B cell (primary cell): Measurements from ENCODE around the gene KRTAP10-3. TPM values are rescaled to one million over a fixed set of nuclear protein-coding genes. Genes with fewer than 3 reads are reported as not detected.

ENCODE experiments used
- ATAC-seq: fragments of 200-7000 bp; cut with Tn5 transposase; one replicate; pipeline ENCODE4 v1.10.0; 2021; ENCODE audit warnings: low read depth, mild to moderate bottlenecking, moderate number of reproducible peaks, moderate library complexity
- CTCF ChIA-PET: fragments of 350-600 bp; sonication (Branson Sonifier 250); formaldehyde crosslinking; loops from one replicate; lab custom pipeline; 2021; ENCODE audit warnings: antibody characterized with exemption, inconsistent platforms; lab: Charles Lee
- POLR2A ChIA-PET: fragments of 350-600 bp; sonication (Branson Sonifier 250); formaldehyde crosslinking; loops from one replicate; lab custom pipeline; 2021; ENCODE audit warnings: antibody characterized with exemption; lab: Charles Lee
- DNase-seq: peaks from one replicate; pipeline ENCODE4 v3.0.0; 2013
- H2AFZ ChIP-seq: 2 replicates; pipeline ENCODE4 v1.6.1; 2012; ENCODE audit warnings: mild to moderate bottlenecking, low read depth, low read length; ENCODE audit not compliant: insufficient read depth, poor library complexity, severe bottlenecking
- H3K27ac ChIP-seq, 2 donors: 1 replicate in 1 of 2; 2 replicates in 1 of 2; pipeline ENCODE4 v1.5.1; 2012 to 2013; ENCODE audit warnings: low read length in 2 of 2, mild to moderate bottlenecking in 2 of 2, moderate library complexity in 1 of 2
- H3K27me3 ChIP-seq, 4 experiments: fragments of 200-600 bp in 1 of 4; sonication (generic) in 1 of 4; replicated peaks in 1 of 4; 1 replicate in 2 of 4; 2 replicates in 2 of 4; pipeline versions ENCODE4 v1.6.1 to v1.7.0; 2013 to 2016; ENCODE audit warnings: low read length in 3 of 4, mild to moderate bottlenecking in 2 of 4, mixed read lengths in 1 of 4, moderate library complexity in 1 of 4; ENCODE audit not compliant: insufficient read depth in 4 of 4, control insufficient read depth in 3 of 4; ENCODE audit errors: control extremely low read depth in 1 of 4
- H3K36me3 ChIP-seq, 2 experiments: replicated peaks in 1 of 2; 1 replicate in 1 of 2; 2 replicates in 1 of 2; pipeline versions ENCODE4 v1.6.1 to v1.7.1; 2013; ENCODE audit warnings: low read length in 1 of 2; ENCODE audit not compliant: insufficient read depth in 2 of 2, control insufficient read depth in 1 of 2; ENCODE audit errors: control extremely low read depth in 1 of 2, extremely low read depth in 1 of 2
- H3K4me1 ChIP-seq, 2 donors: fragments of 200-600 bp in 1 of 2; sonication (generic) in 1 of 2; 1 replicate in 1 of 2; 2 replicates in 1 of 2; pipeline versions ENCODE4 v1.5.1 to v1.6.1; 2013 to 2017; ENCODE audit warnings: low read length in 2 of 2; ENCODE audit not compliant: control insufficient read depth in 2 of 2, insufficient read depth in 2 of 2
- H3K4me2 ChIP-seq: replicated peaks from 2 replicates; pipeline ENCODE3; 2012; ENCODE audit warnings: mild to moderate bottlenecking, low read depth, low read length; ENCODE audit not compliant: poor library complexity, severe bottlenecking
- H3K4me3 ChIP-seq, 5 experiments: fragments of 200-600 bp in 1 of 5; sonication (generic) in 1 of 5; 1 replicate in 3 of 5; 2 replicates in 2 of 5; pipeline versions ENCODE4 v1.5.1 to v1.7.0; 2011 to 2016; ENCODE audit warnings: low read length in 4 of 5, mild to moderate bottlenecking in 4 of 5, low read depth in 2 of 5, control low read depth in 1 of 5, moderate library complexity in 1 of 5; ENCODE audit not compliant: insufficient read depth in 1 of 5; ENCODE audit errors: control extremely low read depth in 1 of 5, extremely low read depth in 1 of 5
- H3K79me2 ChIP-seq: fragments of 200-600 bp; sonication (generic); one replicate; pipeline ENCODE4 v1.6.0; 2016; ENCODE audit warnings: low read length; ENCODE audit not compliant: control insufficient read depth, insufficient read depth
- H3K9ac ChIP-seq: fragments of 200-600 bp; sonication (generic); 2 replicates; pipeline ENCODE4 v1.6.1; 2017; ENCODE audit warnings: mild to moderate bottlenecking, low read length, moderate library complexity
- H3K9me3 ChIP-seq, 3 donors: one replicate each; pipeline versions ENCODE4 v1.6.1 to v1.7.1; 2013; ENCODE audit warnings: low read length in 2 of 3; ENCODE audit not compliant: control insufficient read depth in 2 of 3, insufficient read depth in 1 of 3; ENCODE audit errors: control extremely low read depth in 1 of 3
- H4K20me1 ChIP-seq: 2 replicates; pipeline ENCODE4 v1.6.0; 2012; ENCODE audit warnings: mild to moderate bottlenecking, low read length; ENCODE audit not compliant: insufficient read depth, control insufficient read depth, poor library complexity, severe bottlenecking
- H3K27ac Mint-ChIP-seq: one replicate; pipeline ENCODE4 v1.8.0; 2021; ENCODE audit warnings: mixed read lengths
- H3K27me3 Mint-ChIP-seq: one replicate; pipeline ENCODE4 v1.8.0; 2021; ENCODE audit warnings: mixed read lengths
- H3K4me1 Mint-ChIP-seq: one replicate; pipeline ENCODE4 v1.8.0; 2021; ENCODE audit warnings: mixed read lengths
- H3K4me3 Mint-ChIP-seq: one replicate; pipeline ENCODE4 v1.8.0; 2021; ENCODE audit warnings: mixed read lengths
- H3K9me3 Mint-ChIP-seq: one replicate; pipeline ENCODE4 v1.8.0; 2022; ENCODE audit warnings: mixed read lengths; ENCODE audit not compliant: insufficient read depth
- EZH2 ChIP-seq: IDR thresholded peaks from 2 replicates; pipeline ENCODE4 v1.6.1; 2012; ENCODE audit warnings: borderline replicate concordance, low read depth, mild to moderate bottlenecking, moderate library complexity, low read length; ENCODE audit not compliant: insufficient read depth, poor library complexity, severe bottlenecking
- WGBS: methylation state at CpG from one replicate; pipeline ENCODE4 v1.1.5; 2013; ENCODE audit warnings: missing lambda C conversion rate; ENCODE audit not compliant: insufficient coverage; 5-methylcytosine and 5-hydroxymethylcytosine counted together
- intact Hi-C: fragments of 100-400 bp; cut with micrococcal nuclease; formaldehyde crosslinking; loops from one replicate; pipeline ENCODE4 v1.10.0; 2022
- polyA plus RNA-seq: library from polyadenylated mRNA; depleted of rRNA; stranded (reverse); fragments of >200 nt; gene quantifications from 2 replicates; pipeline ENCODE4 v1.2.3, GENCODE V29; 2012
- total RNA-seq, 2 donors: library from RNA; stranded (reverse); fragments of 120-200 nt in 1 of 2; gene quantifications; 1 replicate in 1 of 2; 2 replicates in 1 of 2; pipeline versions ENCODE4 v1.2.3 to v1.2.4, GENCODE V29; 2013 to 2022
- TF ChIP-seq, protein P1 (sequence below): fragments of 200-600 bp; IDR thresholded peaks from one replicate; pipeline ENCODE4 v1.8.0; 2022; ENCODE audit warnings: antibody characterized with exemption, mild to moderate bottlenecking

KRTAP10-3 gene
- total and polyA plus RNA-seq, 2 donors (not counting 1 experiment from before 2014, with no cell fraction given) = 0.40 TPM; not detected in 1

DNA sequence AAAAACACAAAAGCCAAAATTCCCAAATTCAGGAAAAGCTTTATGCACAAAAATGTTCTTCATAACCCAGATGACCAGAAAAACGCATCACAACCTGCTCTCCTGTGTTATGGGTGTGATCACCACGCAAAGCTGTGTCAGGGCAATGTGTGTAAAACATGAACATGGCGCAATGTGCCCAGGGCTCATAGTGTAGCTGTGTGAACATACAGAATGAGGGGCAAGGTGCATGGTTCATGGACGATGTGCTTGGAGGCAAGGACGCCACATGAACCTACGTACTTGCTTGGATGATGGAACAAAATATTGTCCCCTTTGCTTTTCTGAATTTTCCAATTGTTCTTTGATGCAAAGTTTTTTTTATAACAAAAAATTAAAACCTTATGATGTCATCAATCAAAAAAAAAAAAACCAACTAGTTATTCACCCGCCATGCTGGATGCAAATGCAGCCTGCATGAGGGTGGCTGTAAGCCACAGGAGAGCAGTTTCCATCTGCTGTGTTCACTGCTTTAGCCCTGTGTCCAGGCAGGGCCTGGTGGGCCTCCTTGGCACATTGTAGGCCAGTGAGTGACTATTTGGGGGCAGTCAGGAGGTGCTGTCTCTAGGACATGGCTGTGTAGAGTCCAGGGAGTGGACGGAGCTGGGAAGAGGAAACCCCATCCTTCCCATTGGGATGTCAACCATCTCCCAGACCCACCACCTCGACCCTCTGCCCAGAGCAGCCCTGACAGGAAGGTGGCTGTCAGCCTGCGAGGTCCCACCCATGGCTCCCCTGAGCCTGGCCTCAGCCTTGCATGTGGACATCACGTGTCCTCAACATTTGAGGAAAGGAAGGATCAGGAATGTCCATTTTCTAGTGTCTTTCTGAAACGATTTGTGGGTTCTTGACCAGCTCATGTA is 32.2 kb downstream of the KRTAP10-3 start:
- WGBS = 93% methylated on average over 8 of the region's 12 CpGs
- Mint-ChIP-seq H3K9me3 (no peaks in the 10 kb centered on the region), H3K27me3 (peaks cover 6% of the 10 kb centered on the region), H3K27ac (no peak overlapping the region), H3K4me3 (no peak overlapping the region), H3K4me1 (no peaks in the 10 kb centered on the region)
- H2AFZ ChIP-seq = no peak overlapping the region
- DNase-seq = no peak
- no peak overlapping the region for H3K27ac ChIP-seq
- no peak overlapping the region for H3K9ac ChIP-seq
- H3K9me3 ChIP-seq = no peaks in the 10 kb centered on the region
- no peak overlapping the region for H3K4me2 ChIP-seq
- intact Hi-C loops = no loop called here
- ATAC-seq = no peak
- H3K27me3 ChIP-seq = peaks cover 0 to 2% (median 0%) of the 10 kb centered on the region in 4 experiments
- H3K79me2 ChIP-seq = no peaks in the 10 kb centered on the region
- POLR2A ChIA-PET = no interaction called here
- H3K36me3 ChIP-seq = no peaks in the 10 kb centered on the region
- no peak overlapping the region for H3K4me3 ChIP-seq
- TF ChIP-seq, protein P1, sequence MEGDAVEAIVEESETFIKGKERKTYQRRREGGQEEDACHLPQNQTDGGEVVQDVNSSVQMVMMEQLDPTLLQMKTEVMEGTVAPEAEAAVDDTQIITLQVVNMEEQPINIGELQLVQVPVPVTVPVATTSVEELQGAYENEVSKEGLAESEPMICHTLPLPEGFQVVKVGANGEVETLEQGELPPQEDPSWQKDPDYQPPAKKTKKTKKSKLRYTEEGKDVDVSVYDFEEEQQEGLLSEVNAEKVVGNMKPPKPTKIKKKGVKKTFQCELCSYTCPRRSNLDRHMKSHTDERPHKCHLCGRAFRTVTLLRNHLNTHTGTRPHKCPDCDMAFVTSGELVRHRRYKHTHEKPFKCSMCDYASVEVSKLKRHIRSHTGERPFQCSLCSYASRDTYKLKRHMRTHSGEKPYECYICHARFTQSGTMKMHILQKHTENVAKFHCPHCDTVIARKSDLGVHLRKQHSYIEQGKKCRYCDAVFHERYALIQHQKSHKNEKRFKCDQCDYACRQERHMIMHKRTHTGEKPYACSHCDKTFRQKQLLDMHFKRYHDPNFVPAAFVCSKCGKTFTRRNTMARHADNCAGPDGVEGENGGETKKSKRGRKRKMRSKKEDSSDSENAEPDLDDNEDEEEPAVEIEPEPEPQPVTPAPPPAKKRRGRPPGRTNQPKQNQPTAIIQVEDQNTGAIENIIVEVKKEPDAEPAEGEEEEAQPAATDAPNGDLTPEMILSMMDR = no peak
- TF ChIP-seq EZH2 = no peak
- no peaks in the 10 kb centered on the region for H4K20me1 ChIP-seq
- CTCF ChIA-PET = no interaction called here
- H3K4me1 ChIP-seq = no peaks in the 10 kb centered on the region

DNA sequence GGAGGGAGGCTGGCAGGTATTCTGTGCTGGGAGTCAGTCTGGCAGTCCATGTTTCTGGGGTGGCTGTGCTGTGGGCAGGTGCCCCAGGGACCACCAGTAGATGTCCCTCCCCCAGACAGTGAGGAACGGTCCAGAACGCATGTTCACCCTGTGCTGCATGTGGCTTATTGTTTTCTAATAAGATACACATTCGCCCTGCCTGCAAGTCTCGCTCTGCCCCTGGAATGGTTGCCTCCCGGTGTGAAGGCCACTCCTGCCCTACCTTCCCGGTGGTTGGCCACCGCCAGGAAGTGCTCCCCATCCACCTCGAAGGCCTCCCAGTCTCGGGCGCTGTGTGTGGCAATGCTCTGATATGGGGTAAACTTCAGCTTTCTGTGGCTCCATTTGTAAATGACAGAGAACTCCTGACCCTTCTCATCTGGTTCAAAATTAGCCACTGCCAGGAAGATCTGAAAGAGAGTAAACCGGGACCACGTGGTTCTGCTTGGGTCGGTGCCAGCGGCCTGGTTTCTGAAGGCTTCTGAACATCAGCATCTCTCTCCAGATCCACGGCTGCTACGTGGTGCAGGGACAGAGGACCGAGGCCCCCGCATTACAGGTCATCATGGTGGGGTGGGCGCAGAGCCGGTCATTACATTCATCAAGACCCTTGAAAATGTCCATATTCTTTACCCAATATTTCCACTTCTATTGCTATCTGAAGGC is 33.1 kb downstream of the KRTAP10-3 start:
- no peak overlapping the region for H2AFZ ChIP-seq
- Mint-ChIP-seq H3K9me3 (no peaks in the 10 kb centered on the region), H3K27ac (no peak overlapping the region), H3K27me3 (peaks cover 7% of the 10 kb centered on the region), H3K4me3 (no peak overlapping the region), H3K4me1 (no peaks in the 10 kb centered on the region)
- ATAC-seq (no peak), DNase-seq (no peak)
- intact Hi-C loops = no loop called here
- ChIA-PET CTCF (no interaction called here), POLR2A (no interaction called here)
- no peaks in the 10 kb centered on the region for H3K36me3 ChIP-seq
- 92% methylated on average over 20 of the region's 20 CpGs for whole genome bisulfite sequencing
- TF ChIP-seq, protein P1 = no peak
- TF ChIP-seq EZH2 = no peak
- no peak overlapping the region for H3K4me2 ChIP-seq
- H3K27ac ChIP-seq = no peak overlapping the region
- no peak overlapping the region for H3K9ac ChIP-seq
- no peaks in the 10 kb centered on the region for H3K9me3 ChIP-seq
- H3K79me2 ChIP-seq = no peaks in the 10 kb centered on the region
- no peaks in the 10 kb centered on the region for H4K20me1 ChIP-seq
- H3K27me3 ChIP-seq = peaks cover 0 to 3% (median 0%) of the 10 kb centered on the region in 4 experiments
- H3K4me3 ChIP-seq = no peak overlapping the region
- H3K4me1 ChIP-seq = no peaks in the 10 kb centered on the region
